Subcutaneous abdominal adipose tissue (tissue), 5 donors: Measurements from ENCODE around the gene SDF4.

ENCODE experiments used
- H3K27ac ChIP-seq: one replicate; pipeline ENCODE4 v1.7.0; 2013; ENCODE audit warnings: low read depth, mild to moderate bottlenecking, inconsistent platforms, low read length, moderate library complexity
- H3K27me3 ChIP-seq, 5 donors: one replicate each; pipeline ENCODE4 v1.7.0; 2013; ENCODE audit warnings: low read length in 5 of 5, inconsistent platforms in 1 of 5; ENCODE audit not compliant: control insufficient read depth in 5 of 5, insufficient read depth in 4 of 5
- H3K36me3 ChIP-seq, 5 donors: one replicate each; pipeline ENCODE4 v1.7.0; 2013; ENCODE audit warnings: low read length in 5 of 5; ENCODE audit not compliant: control insufficient read depth in 5 of 5, insufficient read depth in 5 of 5
- H3K4me1 ChIP-seq, 5 donors: one replicate each; pipeline ENCODE4 v1.7.0; 2013; ENCODE audit warnings: low read length in 5 of 5, mild to moderate bottlenecking in 3 of 5, moderate library complexity in 1 of 5; ENCODE audit not compliant: control insufficient read depth in 5 of 5, insufficient read depth in 5 of 5
- H3K4me3 ChIP-seq, 5 donors: one replicate each; pipeline ENCODE4 v1.7.0; 2013; ENCODE audit warnings: low read length in 5 of 5, low read depth in 1 of 5
- H3K9ac ChIP-seq, 5 donors: one replicate each; pipeline ENCODE4 v1.7.0; 2013; ENCODE audit warnings: low read length in 5 of 5, mild to moderate bottlenecking in 4 of 5, moderate library complexity in 3 of 5
- H3K9me3 ChIP-seq, 5 donors: one replicate each; pipeline ENCODE4 v1.7.0; 2013; ENCODE audit warnings: low read length in 5 of 5; ENCODE audit not compliant: control insufficient read depth in 5 of 5
- donor health status: healthy.
- donor health status: healthy.
- donor health status: healthy.
- donor health status: healthy.
- donor health status: healthy.

SDF4 gene

DNA sequence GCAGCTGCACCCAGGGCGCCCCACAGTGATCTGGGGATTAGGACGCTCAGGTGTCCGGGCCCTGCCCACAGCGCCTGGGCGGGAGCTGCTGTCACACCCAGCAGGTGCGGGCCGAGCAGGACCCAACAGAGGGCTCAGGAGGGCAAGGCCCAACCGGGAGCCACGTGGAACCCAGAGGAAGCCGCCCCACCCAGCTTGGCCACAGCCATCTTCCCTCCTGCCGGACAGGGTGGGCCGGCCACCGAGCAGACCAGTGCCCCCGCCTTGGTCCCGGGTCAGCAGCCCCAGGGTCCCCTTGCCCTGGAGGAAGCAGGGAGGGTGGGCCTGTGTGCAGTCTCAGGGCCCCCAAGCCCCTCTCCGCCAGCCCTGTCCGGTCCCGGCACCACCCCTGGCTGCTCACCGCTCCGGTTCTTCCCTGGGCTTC, 64.4 kb downstream of the SDF4 start:
- Histone ChIP-seq H3K9me3 (no peaks in the 10 kb centered on the region), H3K27ac (no peak overlapping the region), H3K4me3 (no peak overlapping the region), H3K4me1 (peaks cover 0 to 27% (median 10%) of the 10 kb centered on the region in 5 donors), H3K27me3 (peaks cover 31 to 63% (median 52%) of the 10 kb centered on the region in 5 donors), H3K9ac (no peak overlapping the region), H3K36me3 (no peaks in the 10 kb centered on the region)
